Activated CD8-positive, alpha-beta memory T cell treated with anti-CD3 and anti-CD28 coated beads, Interleukin-2, amount 50 U/mL, for 48 hours (primary cell): ENCODE results near the gene TLE7.

Experiments used
- DNase-seq: peaks from one replicate; pipeline ENCODE4 v3.0.0-alpha.2; 2020

The TLE7 gene

DNA sequence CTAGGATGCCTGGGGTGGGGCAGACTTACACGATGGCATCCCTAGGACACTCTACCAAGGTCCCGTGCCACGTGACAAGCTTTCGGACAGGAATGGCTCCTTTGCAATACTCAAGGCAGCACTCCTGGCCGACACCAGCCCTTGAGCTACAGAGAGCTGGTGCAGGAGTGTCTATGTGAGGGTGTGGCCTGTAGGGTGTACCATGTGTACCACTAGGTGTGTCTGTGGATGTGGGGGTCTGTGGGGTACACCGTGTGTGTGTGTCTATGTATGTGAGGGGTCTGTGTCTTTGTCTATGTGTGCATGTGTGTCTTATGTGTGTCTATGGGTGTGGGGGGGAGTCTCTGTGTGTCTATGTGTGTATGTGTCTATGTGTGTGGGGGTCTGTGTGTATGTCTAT lies 1.9 kb upstream of the TLE7 start:
- DNase-seq = no peak

GRCh38 chr16:71441348-71442050 lies 355 bp downstream of the TLE7 start:
- peak; percentile 73 for DNase-seq

DNA sequence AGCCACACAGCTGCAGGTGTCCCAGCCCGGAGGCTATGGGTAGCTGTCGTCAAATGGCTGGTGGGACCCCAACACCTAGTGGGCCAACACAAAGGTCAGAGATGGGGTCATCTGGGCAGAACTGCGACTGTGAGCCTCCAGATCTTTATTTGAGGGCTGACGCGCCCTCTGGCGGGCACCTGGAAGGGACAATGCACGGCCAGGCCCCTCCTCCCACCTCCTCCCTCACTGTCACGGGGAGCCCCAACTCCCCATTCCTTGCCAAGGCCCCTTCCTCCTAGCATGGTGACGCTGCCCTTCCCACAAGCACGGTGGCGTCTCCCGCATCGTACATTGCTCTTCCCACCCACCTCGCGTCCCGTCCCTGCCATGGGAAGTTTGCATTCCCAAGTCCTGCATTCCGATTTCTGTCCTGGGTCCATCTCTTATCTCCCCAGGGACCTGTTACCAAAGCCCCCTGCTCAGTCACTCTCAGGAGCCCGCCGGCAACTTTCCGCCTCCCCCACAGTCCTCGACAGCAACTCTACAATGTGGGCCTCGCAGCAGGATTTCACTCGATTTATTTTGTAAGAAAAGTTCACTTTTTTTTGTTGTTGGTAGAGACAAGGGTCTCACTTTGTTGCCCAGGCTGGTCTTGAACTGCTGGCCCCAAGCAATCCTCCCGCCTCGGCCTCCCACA lies 1.0 kb downstream of the TLE7 start:
- DNase-seq = peak; percentile 57

GRCh38 chr16:71439523-71439922 lies 2.3 kb downstream of the TLE7 start:
- DNase-seq = no peak

- no peak for DNase-seq
These were observed 5.4 kb downstream of the TLE7 start for GRCh38 chr16:71436473-71436872.

DNA sequence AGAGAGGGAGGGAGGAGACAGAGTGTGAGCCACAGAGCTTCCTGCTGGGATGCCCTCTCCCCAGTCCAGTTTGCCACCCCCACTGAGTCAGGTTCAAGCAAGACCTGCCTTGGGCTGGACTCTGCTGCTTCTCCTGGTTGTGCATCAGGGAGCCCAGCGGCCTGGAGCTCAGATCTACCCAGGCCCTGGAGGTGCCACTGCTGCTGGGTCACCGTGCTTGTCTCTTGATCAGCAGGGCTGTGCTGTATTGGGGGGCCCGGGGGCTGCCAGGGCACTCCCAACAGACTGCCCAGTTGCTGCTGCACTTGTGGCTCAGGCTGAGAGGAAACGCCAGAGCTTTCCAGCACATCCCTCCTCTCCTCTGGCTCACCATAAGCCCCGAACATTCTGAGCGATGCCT lies 8.9 kb downstream of the TLE7 start:
- DNase-seq = no peak

- no peak for DNase-seq
These were observed 9.9 kb downstream of the TLE7 start for GRCh38 chr16:71431991-71432390.

GRCh38 chr16:71431176-71431575 lies 10.7 kb downstream of the TLE7 start:
- no peak for DNase-seq

DNA sequence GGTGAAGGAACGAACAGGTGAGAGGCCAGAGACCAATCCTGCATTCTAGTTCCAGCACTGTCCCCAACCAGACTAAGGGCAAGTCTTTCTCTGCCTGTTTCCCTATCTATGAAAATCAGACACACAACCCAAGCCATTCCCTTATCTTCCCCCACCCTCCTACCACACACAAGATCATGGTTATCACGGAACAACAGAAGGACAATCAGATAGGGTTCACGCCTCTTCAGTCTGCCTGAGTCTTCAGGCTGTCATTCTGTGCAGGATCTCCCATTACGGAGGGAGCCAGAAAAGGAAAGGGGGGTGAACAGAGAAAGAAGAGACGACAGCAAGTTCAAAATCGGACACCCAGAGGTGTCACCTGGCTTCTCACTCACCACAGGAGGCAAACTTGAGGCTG lies 11.1 kb downstream of the TLE7 start:
- DNase-seq = no peak

GRCh38 chr16:71429581-71429980 lies 12.3 kb downstream of the TLE7 start:
- DNase-seq = no peak

- DNase-seq = no peak
These were observed 13.0 kb downstream of the TLE7 start for GRCh38 chr16:71428883-71429282.

DNA sequence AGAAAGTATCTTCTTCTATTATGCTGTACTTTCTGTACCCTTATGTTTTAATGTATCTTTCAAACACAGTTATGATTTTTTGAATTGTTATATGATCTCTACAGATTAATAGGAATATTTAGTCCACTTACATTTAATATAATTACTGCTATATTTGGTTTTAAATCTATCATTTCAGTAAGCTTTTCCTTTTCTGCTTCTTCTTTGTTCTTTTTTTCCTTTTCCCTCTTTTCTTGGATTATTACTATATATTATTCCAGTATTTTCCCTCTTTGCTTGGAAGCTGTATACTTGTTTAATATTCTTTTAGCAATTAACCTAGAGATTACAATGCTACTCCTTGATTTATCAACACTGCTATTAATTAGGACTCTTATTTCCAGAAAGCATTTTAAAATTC lies 13.5 kb downstream of the TLE7 start:
- no peak for DNase-seq

GRCh38 chr16:71426880-71427615 lies 14.8 kb downstream of the TLE7 start:
- no peak for DNase-seq

DNA sequence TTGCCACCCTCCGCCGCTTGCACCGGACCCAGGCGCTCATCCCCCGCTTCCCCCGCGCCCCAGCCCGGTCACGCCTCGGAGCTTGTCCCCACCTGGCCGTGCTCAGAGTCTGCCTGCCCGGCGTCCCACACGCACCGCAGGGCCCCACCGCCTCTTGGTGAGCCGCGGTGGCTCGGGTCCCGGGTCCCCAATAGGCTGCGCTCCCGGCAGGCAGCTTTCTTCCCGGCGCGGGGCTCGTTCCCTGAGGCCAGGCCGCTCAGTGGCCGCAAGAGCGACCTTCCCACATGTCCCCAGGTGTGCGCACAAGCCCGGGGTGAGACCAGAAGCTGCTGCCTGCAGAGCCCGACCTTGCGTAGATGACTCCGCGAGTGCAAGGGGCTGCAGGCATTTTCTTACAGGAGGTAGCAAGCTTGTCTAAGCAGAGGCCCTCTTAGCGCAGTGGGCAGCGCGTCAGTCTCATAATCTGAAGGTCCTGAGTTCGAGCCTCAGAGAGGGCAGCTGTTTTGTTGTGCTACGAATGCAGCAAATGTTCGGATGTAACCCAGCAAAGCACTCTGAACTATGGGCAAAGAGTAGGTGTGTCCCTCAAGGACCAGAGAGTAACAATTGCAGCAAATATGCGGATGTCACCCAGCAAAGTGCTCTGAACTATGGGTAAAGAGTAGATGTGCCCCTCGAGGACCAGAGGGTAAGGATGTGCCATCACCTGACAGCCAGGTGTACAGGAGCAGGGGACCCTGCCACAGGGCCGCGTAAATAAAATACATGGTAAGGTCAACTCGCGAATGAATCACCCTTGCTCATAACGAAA lies 15.6 kb downstream of the TLE7 start:
- peak; percentile 85 for DNase-seq

GRCh38 chr16:71425746-71426068 lies 16.1 kb downstream of the TLE7 start:
- DNase-seq = no peak

DNA sequence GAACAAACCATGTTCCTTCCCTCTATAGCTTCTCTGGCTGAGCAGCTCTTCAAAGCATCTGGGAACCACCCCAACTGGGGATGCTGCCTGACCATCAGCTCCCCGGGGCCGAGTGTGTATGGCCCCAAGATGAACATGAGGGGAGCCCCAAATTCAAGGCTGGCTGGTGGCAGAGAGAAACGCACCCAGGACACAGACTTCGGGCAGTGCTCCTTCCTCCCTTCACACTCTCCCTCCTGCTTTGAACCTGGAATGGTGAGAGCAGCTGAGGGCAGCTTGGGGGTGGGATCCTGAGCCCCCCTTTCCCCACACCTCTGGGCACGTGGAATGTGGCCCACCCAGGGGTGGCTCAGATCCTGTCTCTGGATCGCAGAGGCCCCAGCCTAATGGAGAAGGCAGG lies 17.2 kb downstream of the TLE7 start:
- DNase-seq = no peak

DNA sequence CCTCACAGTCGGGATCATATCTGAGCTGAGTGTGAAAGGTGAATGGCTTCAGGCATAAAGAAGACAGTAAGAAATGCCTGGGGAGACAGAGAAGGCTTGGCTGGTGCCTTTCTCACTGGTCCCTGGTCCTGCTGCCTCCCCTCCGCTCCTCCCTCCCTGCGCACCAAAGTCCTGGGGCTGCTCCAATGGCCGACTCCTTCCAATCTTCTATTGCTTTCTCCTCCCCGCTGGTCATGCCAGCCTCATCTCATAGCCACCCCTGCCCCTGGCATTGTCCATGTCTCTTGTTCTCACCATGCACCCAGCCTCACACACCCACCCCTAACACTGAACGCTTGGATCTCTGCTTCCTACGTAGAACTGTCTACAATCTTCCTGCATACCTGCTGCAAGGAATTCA lies 18.0 kb downstream of the TLE7 start:
- no peak for DNase-seq

GRCh38 chr16:71423016-71423415 lies 18.8 kb downstream of the TLE7 start:
- DNase-seq = no peak

DNA sequence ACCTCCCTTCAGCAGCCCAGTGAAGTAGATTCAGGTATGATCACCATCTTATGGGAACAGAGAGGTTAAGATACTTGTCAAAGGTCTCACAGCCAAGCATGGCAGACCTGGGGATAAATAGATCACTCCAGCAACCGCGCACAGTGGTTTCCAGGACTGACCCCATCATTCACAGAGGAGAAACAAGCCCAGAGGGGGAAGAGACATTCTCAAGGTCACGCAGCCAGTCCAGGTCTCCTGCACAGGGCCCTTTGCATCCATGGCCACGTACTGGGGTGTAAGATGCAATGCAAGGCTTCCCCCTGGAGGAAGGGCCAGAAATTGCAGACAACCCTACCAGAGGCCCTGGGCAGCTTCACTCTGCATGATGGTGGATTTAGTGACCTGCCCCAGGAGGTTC lies 19.9 kb downstream of the TLE7 start:
- peak; percentile 60 for DNase-seq

- DNase-seq = no peak
These were observed 27.8 kb downstream of the TLE7 start for GRCh38 chr16:71414038-71414437.

DNA sequence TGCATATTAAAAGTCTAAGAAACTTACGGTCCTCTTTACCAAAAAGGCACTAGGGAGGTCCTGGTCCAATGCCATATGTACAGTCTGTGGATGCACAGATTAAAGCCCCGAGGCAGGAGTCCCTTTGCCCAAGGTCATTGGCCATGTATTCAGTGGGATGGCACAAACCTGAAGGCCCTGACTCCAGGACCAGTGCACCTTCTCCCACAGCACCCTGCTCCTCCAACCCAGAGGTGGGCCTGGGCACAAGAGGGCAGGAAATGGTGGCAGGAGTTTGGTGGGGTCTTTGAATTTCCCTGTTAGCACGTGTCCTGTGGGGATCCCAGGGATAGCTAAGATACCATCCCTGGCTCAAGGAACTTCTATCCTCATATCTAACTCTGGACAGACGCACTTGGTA lies 28.5 kb downstream of the TLE7 start:
- DNase-seq = no peak

DNA sequence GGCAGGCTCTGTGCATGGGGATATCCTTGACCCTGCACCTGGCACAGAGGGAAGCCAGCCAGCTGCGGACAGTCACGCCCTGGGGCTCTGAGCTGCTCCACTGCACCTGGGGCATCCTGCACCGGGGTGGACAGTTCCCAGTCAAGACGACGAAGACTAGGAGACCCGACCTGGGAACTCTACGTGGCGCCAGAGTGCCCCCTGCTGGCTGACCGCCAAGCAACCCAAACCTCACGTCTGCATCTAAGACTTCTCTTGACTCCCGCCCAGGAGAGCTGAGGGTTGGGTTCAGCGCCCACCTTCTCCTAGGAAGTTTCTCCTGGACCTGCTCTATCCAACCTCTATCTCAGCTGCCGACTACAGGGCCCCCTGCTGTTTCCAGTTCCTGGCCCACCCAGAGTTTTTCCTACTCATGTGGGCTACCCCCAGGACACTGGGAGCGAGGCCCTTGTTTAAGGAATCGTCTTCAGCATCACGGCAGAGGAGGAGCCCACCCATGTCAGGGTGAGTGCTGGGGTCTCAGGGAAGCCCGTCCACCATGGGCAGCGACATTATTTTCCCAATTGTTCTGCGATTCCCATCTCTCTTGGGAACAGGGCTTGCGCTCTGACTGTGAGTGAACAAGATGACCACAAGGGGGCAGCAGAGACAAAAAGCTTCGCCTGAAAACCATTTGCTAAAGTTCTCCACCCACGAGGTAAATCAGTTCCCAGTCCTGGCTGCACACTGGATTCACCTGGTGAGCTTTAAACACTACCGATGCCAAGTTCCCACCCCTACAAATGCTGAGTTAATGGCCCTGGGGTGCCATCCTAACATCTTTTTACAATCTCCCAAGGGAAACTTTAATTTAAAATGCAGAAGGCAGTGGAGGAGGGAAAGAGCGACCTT lies 29.3 kb downstream of the TLE7 start:
- DNase-seq = peak; percentile 84
